ENCODE data around the gene GIT1.
A peak's percentile ranks its signal among the peaks of the same experiment; 100 is the strongest.

DNA sequence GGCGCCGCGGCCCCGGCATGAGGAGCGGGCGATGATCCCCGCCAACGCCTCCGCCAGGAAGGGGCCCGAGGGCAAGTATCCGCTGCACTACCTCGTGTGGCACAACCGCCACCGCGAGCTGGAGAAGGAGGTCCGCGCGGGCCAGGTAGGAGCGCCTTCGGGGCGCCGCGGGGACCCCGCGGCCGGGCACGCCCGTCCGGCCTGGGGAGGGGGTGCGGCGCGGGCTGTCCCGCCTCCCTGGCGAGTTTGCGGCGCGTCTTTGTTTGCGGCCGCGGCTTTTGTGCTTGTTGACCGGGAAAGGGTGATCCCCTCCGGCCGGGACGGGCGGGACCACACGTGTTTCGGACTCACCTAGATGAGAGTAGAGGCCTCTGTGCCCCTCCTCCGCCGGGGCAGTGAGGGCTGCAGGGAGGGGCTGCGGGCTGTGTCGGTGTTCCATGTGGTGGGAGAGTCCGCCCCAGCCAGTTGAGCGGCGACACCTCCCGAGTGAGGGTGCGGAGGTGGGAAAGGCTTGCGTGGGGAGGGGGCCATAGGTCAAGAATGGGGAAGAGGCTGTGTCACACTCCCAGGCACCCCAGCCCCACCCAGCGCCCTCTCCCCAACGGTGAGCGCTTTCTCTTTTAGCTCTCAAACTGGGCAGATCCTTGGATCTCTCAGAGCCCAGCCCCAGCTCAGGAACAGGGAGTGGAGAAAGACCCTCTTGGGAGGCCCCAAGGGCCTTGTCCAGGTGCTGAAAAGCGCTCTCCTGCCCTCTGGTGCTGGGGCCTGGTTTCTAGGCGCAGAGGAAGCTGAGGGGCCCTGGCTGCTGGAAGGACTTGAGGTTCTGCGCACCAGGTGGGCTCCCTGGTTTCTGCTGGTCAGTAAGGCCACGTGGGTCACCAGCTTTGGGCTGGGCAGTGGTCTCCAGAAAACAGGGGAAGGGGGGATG lies 4.4 kb upstream of the GIT1 start:
- TF ChIP-seq, protein P1, sequence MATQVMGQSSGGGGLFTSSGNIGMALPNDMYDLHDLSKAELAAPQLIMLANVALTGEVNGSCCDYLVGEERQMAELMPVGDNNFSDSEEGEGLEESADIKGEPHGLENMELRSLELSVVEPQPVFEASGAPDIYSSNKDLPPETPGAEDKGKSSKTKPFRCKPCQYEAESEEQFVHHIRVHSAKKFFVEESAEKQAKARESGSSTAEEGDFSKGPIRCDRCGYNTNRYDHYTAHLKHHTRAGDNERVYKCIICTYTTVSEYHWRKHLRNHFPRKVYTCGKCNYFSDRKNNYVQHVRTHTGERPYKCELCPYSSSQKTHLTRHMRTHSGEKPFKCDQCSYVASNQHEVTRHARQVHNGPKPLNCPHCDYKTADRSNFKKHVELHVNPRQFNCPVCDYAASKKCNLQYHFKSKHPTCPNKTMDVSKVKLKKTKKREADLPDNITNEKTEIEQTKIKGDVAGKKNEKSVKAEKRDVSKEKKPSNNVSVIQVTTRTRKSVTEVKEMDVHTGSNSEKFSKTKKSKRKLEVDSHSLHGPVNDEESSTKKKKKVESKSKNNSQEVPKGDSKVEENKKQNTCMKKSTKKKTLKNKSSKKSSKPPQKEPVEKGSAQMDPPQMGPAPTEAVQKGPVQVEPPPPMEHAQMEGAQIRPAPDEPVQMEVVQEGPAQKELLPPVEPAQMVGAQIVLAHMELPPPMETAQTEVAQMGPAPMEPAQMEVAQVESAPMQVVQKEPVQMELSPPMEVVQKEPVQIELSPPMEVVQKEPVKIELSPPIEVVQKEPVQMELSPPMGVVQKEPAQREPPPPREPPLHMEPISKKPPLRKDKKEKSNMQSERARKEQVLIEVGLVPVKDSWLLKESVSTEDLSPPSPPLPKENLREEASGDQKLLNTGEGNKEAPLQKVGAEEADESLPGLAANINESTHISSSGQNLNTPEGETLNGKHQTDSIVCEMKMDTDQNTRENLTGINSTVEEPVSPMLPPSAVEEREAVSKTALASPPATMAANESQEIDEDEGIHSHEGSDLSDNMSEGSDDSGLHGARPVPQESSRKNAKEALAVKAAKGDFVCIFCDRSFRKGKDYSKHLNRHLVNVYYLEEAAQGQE (IDR thresholded peaks at IDR 0.05; ENCODE audit: borderline replicate concordance): peak; percentile 52
- TF ChIP-seq, protein P2, sequence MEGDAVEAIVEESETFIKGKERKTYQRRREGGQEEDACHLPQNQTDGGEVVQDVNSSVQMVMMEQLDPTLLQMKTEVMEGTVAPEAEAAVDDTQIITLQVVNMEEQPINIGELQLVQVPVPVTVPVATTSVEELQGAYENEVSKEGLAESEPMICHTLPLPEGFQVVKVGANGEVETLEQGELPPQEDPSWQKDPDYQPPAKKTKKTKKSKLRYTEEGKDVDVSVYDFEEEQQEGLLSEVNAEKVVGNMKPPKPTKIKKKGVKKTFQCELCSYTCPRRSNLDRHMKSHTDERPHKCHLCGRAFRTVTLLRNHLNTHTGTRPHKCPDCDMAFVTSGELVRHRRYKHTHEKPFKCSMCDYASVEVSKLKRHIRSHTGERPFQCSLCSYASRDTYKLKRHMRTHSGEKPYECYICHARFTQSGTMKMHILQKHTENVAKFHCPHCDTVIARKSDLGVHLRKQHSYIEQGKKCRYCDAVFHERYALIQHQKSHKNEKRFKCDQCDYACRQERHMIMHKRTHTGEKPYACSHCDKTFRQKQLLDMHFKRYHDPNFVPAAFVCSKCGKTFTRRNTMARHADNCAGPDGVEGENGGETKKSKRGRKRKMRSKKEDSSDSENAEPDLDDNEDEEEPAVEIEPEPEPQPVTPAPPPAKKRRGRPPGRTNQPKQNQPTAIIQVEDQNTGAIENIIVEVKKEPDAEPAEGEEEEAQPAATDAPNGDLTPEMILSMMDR (IDR thresholded peaks at IDR 0.05; ENCODE audit: poor library complexity, severe bottlenecking): peak; percentile 57
- TF ChIP-seq EZH2 (IDR thresholded peaks at IDR 0.05; ENCODE audit: borderline replicate concordance, insufficient read depth, low read length, poor library complexity, severe bottlenecking): no peak
- no peak for TF ChIP-seq TAF1 (IDR thresholded peaks at IDR 0.05; ENCODE audit: low read depth)

Data from neural cell (in vitro differentiated cells).